ENCODE results near the gene DARS1. TPM values are rescaled to one million over a fixed set of nuclear protein-coding genes. Genes with fewer than 3 reads are reported as not detected.
A peak's percentile ranks its signal among the peaks of the same experiment; 100 is the strongest.

DARS1 gene
- total RNA-seq, 1 experiment from 2014 or later: 85.3 TPM

GRCh38 chr2:135949451-135950234 is 35.8 kb downstream of the DARS1 start:
- ATAC-seq (no peak), DNase-seq (ENCODE audit: low read depth, low spot score) (no peak)
- intact Hi-C loops (cut with micrococcal nuclease; ENCODE audit: unreplicated experiment): no loop called here
- ChIA-PET POLR2A (no interaction called here), CTCF (no interaction called here)
- H3K4me1 ChIP-seq (ENCODE audit: control insufficient read depth, insufficient read depth, low read length): peaks cover 31% of the 10 kb centered on the region
- no peaks in the 10 kb centered on the region for H3K36me3 ChIP-seq (ENCODE audit: control insufficient read depth, insufficient read depth, low read length)
- in situ Hi-C loops (cut with HindIII; ENCODE audit: low pct_unique_long_range_greater_than_20kb, low sequenced_read_pairs): no loop called here
- H3K4me3 ChIP-seq (ENCODE audit: low read depth in 2 of 2, low read length in 2 of 2): no peak overlapping the region
- no TSS peak for BruUV-seq (replicated peaks)
- no peaks in the 10 kb centered on the region for H3K27me3 ChIP-seq (ENCODE audit: control insufficient read depth, insufficient read depth, low read length)
- peak overlapping the region; percentile 3; the same call in 1 of the 2 replicates for H3K27ac ChIP-seq (ENCODE audit: low read length)
- H3K9me3 ChIP-seq (ENCODE audit: control insufficient read depth, insufficient read depth, low read depth, low read length): no peaks in the 10 kb centered on the region
- TF ChIP-seq POLR2AphosphoS5 (IDR thresholded peaks at IDR 0.05; ENCODE audit: low read depth, low read length) (no peak), REST (IDR thresholded peaks at IDR 0.05; ENCODE audit: insufficient read depth in 1 of 2, low read depth in 2 of 2, low read length in 1 of 2) (no peak), SIN3A (IDR thresholded peaks at IDR 0.05; ENCODE audit: borderline replicate concordance, insufficient read depth, low read depth, low read length) (no peak), TCF7L2 (IDR thresholded peaks at IDR 0.05; ENCODE audit: low read depth, low read length) (no peak)
- TF ChIP-seq, protein P1, sequence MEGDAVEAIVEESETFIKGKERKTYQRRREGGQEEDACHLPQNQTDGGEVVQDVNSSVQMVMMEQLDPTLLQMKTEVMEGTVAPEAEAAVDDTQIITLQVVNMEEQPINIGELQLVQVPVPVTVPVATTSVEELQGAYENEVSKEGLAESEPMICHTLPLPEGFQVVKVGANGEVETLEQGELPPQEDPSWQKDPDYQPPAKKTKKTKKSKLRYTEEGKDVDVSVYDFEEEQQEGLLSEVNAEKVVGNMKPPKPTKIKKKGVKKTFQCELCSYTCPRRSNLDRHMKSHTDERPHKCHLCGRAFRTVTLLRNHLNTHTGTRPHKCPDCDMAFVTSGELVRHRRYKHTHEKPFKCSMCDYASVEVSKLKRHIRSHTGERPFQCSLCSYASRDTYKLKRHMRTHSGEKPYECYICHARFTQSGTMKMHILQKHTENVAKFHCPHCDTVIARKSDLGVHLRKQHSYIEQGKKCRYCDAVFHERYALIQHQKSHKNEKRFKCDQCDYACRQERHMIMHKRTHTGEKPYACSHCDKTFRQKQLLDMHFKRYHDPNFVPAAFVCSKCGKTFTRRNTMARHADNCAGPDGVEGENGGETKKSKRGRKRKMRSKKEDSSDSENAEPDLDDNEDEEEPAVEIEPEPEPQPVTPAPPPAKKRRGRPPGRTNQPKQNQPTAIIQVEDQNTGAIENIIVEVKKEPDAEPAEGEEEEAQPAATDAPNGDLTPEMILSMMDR (IDR thresholded peaks at IDR 0.05): no peak

- Histone ChIP-seq H3K27ac (ENCODE audit: low read length) (peak overlapping the region; percentile 29), H3K4me3 (ENCODE audit: low read depth in 2 of 2, low read length in 2 of 2) (peak overlapping the region in 1 of 2 experiments; percentile 33; a peak in 1 of 4 replicates), H3K4me1 (ENCODE audit: control insufficient read depth, insufficient read depth, low read length) (peaks cover 31% of the 10 kb centered on the region), H3K36me3 (ENCODE audit: control insufficient read depth, insufficient read depth, low read length) (no peaks in the 10 kb centered on the region), H3K9me3 (ENCODE audit: control insufficient read depth, insufficient read depth, low read depth, low read length) (no peaks in the 10 kb centered on the region), H3K27me3 (ENCODE audit: control insufficient read depth, insufficient read depth, low read length) (no peaks in the 10 kb centered on the region)
- BruUV-seq (replicated peaks): no TSS peak
- peak; percentile 57 for DNase-seq (ENCODE audit: low read depth, low spot score)
- ChIA-PET CTCF (no interaction called here), POLR2A (interaction anchor here (0.6 to 0.7 kb wide), 2 partner anchors 17 to 67 kb away, joined by 7 read pairs; no protein-coding TSS in a partner anchor)
- in situ Hi-C loops (cut with HindIII; ENCODE audit: low pct_unique_long_range_greater_than_20kb, low sequenced_read_pairs) (no loop called here), intact Hi-C loops (cut with micrococcal nuclease; ENCODE audit: unreplicated experiment) (no loop called here)
- peak; percentile 91 for ATAC-seq
- TF ChIP-seq POLR2AphosphoS5 (IDR thresholded peaks at IDR 0.05; ENCODE audit: low read depth, low read length) (no peak), SIN3A (IDR thresholded peaks at IDR 0.05; ENCODE audit: borderline replicate concordance, insufficient read depth, low read depth, low read length) (no peak), TCF7L2 (IDR thresholded peaks at IDR 0.05; ENCODE audit: low read depth, low read length) (no peak), REST (IDR thresholded peaks at IDR 0.05; ENCODE audit: insufficient read depth in 1 of 2, low read depth in 2 of 2, low read length in 1 of 2) (no peak)
- TF ChIP-seq, protein P1 (IDR thresholded peaks at IDR 0.05): no peak
Measured at GRCh38 chr2:135948642-135949355, 36.6 kb downstream of the DARS1 start.
